GM21576 (cell line): ENCODE data around the gene STIM1.

Experiments used
- ATAC-seq: cut with Tn5 transposase; IDR thresholded peaks from one replicate; pipeline ENCODE4 v1.9.1; 2021; ENCODE audit warnings: mild to moderate bottlenecking, moderate library complexity; ENCODE audit not compliant: unreplicated experiment

The STIM1 gene

GRCh38 chr11:3909901-3910300 lies 54.4 kb downstream of the STIM1 start:
- ATAC-seq: no peak

- no peak for ATAC-seq
These were observed 56.5 kb downstream of the STIM1 start for GRCh38 chr11:3911908-3912505.

GRCh38 chr11:3913921-3914320 lies 58.5 kb downstream of the STIM1 start:
- ATAC-seq: no peak

GRCh38 chr11:3914805-3915204 lies 59.3 kb downstream of the STIM1 start:
- no peak for ATAC-seq

GRCh38 chr11:3916962-3917361 lies 61.5 kb downstream of the STIM1 start:
- ATAC-seq: no peak

GRCh38 chr11:3920148-3920852 lies 64.8 kb downstream of the STIM1 start:
- peak; percentile 58 for ATAC-seq

GRCh38 chr11:3922056-3922455 lies 66.6 kb downstream of the STIM1 start:
- no peak for ATAC-seq

- no peak for ATAC-seq
These were observed 70.0 kb downstream of the STIM1 start for GRCh38 chr11:3925513-3925912.

- no peak for ATAC-seq
These were observed 71.1 kb downstream of the STIM1 start for GRCh38 chr11:3926458-3927095.

- no peak for ATAC-seq
These were observed 71.8 kb downstream of the STIM1 start for GRCh38 chr11:3927129-3927796.

GRCh38 chr11:3929232-3929631 lies 73.8 kb downstream of the STIM1 start:
- ATAC-seq: no peak

GRCh38 chr11:3929649-3930048 lies 74.2 kb downstream of the STIM1 start:
- ATAC-seq: no peak

- no peak for ATAC-seq
These were observed 77.2 kb downstream of the STIM1 start for GRCh38 chr11:3932698-3933097.

GRCh38 chr11:3933165-3933628 lies 77.7 kb downstream of the STIM1 start:
- no peak for ATAC-seq

GRCh38 chr11:3934658-3935057 lies 79.2 kb downstream of the STIM1 start:
- no peak for ATAC-seq

- ATAC-seq: no peak
These were observed 81.1 kb downstream of the STIM1 start for GRCh38 chr11:3936517-3936916.

- no peak for ATAC-seq
These were observed 83.7 kb downstream of the STIM1 start for GRCh38 chr11:3939211-3939610.

- ATAC-seq: no peak
These were observed 84.3 kb downstream of the STIM1 start for GRCh38 chr11:3939651-3940190.

GRCh38 chr11:3942160-3942955 lies 86.9 kb downstream of the STIM1 start:
- ATAC-seq: peak; percentile 38

GRCh38 chr11:3942956-3943497 lies 87.6 kb downstream of the STIM1 start:
- ATAC-seq: peak; percentile 2
